Skeletal muscle cell (primary cell): ENCODE measurements around the gene CD8B.
"Not testable (repeated sequence)": the region's sequence is repeated elsewhere in the genome, so short reads cannot be mapped to it uniquely, and the experiment has no call there.

Source experiments
- DNase-seq: peaks from one replicate; pipeline ENCODE4 v3.0.0-alpha.2; 2010; ENCODE audit warnings: low read depth
- H3K4me3 ChIP-seq: 2 replicates; pipeline ENCODE4 v1.5.1; 2011; ENCODE audit warnings: low read depth, mild to moderate bottlenecking, control low read depth, low read length, moderate library complexity

The CD8B gene

DNA sequence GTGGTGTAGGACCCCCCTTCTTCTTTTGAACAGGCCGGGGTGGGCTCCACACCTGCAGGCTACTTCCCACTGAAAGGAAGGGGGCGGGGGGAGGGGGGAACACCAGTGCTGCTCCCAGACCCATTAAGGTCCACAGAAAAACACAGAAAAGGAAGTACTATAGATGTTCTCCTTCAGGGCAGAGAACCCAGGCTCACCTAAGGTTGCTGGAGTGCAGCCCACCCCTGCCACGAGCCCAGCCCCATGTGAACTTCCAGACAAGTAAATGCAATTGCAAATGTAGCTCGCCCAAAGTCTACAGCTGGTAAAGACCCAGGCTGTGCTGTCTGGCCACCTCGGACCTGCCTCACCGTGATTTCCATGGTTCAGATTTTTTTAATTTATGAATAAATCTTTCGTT, 24.0 kb downstream of the CD8B start:
- not testable (repeated sequence) for H3K4me3 ChIP-seq, DNase-seq

DNA sequence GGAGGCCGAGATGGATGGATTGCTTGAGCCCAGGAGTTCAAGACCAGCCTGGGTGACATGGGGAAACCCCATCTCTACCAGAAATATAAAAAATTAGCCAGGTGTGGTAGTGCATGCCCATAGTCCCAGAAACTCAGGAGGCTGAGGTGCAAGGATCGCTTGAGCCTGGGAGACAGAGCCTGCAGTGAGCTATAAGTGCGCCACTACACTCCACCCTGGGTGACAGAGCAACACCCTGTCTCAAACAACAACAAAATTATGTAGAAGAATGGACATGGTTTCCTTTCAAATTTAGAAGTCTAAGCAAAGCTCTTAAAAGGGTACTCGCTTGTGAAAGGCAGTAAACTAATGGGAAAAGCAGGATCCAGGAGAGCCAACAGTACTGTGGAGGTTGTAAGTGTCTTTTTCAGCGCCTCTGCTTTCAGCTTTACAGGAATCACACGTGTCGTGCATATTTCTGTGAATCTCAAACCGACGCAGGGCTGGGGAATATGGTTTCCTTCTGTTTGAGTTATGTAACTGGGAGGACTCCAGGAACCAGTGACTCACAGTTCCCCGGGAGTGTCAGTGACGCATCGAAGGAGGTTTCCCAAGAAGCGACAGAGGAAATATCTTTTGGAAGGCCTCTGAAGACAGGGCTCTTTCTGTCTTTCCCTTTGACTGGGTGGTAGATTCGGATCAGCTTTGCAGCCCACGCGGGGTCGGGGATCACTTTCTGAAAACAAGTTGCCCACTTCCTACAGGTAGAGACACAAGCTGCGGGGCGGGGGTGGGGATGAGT, 24.6 kb downstream of the CD8B start:
- peak; percentile 57 for DNase-seq
- not testable (repeated sequence) for H3K4me3 ChIP-seq

DNA sequence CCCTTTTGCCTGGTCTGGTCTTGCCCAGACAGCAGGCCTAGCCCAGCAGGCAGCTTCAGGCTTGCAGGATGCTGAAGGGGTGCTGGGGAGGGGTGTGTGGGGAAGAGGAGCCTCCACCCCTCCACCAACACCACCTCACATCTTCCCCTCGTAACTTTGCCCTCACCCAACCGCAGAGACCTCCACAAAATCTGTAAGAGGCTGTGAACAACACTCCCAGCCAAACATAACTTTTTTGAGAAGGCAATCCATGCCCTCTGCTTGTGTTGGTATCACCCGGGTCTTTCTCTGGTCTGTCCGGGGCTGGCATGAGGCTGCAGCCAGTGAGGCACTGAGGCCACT, 26.2 kb downstream of the CD8B start:
- not testable (repeated sequence) for H3K4me3 ChIP-seq, DNase-seq

GRCh38 chr2:86833315-86833714, 28.4 kb downstream of the CD8B start:
- H3K4me3 ChIP-seq: no peak overlapping the region
- DNase-seq: no peak

DNA sequence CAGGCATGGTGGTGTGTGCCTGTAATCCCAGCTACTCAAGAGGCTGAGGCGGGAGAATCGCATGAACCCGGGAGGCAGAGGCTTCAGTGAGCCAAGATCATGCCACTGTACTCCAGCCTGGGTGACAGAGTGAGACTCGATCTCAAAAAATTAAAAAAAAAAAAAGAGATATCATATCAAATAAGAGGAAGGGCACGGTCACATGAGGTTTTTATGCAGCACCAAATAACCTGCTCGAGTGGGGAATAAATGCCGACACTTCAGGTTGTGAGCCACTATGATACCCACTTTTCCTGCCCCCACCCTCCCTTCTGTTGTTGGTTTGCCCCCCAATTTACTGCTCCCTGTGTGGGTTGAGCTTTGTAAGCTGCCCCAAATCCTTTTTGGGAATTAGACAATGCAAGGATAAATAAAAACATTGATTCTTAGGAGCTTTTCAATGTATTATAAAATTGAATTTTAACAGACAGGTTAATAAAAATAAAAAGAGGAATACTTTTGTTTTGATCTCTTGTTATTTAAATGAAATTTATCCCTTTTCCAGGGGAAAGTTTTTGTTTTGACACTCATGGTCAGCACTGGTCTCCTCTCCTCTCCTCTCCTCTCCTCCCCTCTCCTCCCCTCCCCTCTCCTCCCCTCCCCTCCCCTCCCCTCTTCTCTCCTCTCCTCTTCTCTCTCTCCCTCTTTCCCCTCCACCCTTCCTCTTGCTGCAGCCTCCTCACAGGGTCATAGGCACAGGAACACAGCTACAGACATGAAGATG, 29.2 kb downstream of the CD8B start:
- DNase-seq: no peak
- no peak overlapping the region for H3K4me3 ChIP-seq

DNA sequence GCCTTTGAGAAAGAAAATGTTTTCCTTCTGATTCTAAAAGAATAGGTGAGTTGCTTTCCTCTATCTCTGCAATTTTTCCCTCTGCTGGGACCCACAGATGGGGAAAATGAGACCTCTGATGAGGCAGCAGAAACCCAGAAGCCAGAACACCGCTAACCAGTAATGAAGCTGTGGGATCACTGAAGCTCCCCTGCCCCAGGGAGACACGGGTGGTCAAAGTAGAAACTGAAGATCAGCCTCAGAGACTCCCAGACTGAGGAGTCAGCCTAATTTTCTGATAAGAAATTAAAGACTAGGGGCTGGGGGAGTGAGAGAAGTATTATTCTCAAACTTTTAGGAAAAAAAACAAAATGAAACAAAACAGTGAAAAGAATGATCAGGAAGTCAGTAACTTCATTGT, 30.1 kb downstream of the CD8B start:
- H3K4me3 ChIP-seq: no peak overlapping the region
- DNase-seq: no peak

- H3K4me3 ChIP-seq: no peak overlapping the region
- DNase-seq: no peak
Observed at GRCh38 chr2:86826951-86827350, 34.7 kb downstream of the CD8B start.

- no peak overlapping the region for H3K4me3 ChIP-seq
- DNase-seq: no peak
Observed at GRCh38 chr2:86825693-86826381, 35.8 kb downstream of the CD8B start.

DNA sequence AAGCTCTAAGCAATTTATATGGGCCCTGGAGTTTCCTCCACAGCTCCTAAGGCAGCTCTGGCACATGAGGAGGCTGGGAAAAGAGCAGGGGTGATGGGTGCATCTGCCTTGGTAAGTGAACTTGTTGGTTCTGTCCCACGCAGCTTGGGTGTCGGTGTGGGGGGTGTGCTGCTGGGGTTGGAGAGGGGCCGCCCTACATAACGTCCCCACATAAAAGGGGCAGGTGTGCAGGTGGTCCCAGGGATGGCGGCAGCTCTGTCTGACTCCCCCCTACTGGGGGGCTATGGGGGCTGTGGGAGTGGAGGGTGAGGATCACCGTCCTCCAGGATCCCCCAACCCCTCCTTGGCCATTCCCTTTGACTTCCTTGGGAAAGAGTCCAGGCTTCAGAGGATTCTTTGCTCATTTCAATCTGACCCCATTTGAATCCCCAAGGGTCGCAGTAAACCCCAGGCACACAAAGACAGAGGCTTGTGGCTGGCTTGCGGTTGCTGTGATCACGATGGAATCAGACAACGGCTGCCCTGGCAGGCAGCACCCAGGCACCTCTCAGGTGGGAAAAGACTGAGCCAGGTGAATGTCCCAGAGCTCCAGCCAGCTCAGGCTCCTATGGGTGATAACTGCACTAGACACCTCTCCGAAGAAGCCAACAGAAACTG, 36.5 kb downstream of the CD8B start:
- no peak for DNase-seq
- H3K4me3 ChIP-seq: no peak overlapping the region

DNA sequence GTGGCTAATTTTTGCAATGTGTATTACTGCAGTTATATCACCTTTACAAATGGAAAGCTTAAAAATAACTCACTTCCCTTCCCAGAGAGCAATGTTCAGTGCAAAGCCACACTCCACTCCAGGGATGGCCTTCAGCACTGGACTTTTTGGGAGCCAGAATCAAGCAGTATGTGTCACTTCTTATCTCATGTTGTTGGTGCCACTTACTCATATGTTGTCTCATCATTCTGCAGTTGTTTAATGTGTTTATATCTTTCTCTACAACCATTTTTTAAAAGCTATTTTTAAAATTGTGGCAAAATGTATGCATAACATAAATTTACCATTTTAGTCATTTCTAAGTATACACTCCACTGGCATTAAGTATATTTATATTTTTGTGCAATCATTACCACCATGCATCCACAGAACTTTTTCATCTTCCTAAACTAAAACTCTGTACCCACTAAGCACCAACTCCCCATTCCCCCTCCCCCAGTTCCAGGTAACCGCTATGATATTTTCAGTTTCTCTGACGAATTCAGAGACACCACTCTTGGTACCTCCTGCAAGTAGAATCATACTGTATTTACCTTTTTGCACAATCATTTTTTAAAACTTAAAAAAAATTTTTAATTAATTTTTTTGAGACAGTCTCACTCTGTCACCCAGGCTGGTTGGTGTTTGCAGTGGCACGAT, 38.9 kb downstream of the CD8B start:
- no peak overlapping the region for H3K4me3 ChIP-seq
- no peak for DNase-seq

- DNase-seq: no peak
- no peak overlapping the region for H3K4me3 ChIP-seq
Observed at GRCh38 chr2:86821842-86822241, 39.8 kb downstream of the CD8B start.

DNA sequence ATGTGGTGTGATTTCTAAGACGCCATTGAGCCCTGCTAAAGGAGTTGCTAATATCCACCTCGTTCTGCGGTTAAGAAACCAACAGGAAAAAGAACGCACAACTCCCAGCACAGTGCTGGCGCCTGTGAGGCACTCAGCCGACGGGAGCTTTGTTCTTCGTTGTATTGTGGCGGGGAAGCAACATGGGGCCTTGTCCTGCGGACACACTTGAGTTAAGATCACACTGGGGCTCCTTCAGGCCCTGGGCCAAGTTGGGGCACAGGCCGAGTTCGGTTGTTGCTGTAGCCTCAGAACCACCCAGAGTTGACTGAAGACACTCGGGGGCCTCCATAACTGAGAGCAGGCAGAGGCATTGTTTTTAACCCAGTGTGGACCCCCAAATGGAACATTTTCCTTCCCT, 40.4 kb downstream of the CD8B start:
- no peak for DNase-seq
- no peak overlapping the region for H3K4me3 ChIP-seq

- DNase-seq: no peak
- H3K4me3 ChIP-seq: no peak overlapping the region
Observed at GRCh38 chr2:86818957-86819356, 42.7 kb downstream of the CD8B start.

DNA sequence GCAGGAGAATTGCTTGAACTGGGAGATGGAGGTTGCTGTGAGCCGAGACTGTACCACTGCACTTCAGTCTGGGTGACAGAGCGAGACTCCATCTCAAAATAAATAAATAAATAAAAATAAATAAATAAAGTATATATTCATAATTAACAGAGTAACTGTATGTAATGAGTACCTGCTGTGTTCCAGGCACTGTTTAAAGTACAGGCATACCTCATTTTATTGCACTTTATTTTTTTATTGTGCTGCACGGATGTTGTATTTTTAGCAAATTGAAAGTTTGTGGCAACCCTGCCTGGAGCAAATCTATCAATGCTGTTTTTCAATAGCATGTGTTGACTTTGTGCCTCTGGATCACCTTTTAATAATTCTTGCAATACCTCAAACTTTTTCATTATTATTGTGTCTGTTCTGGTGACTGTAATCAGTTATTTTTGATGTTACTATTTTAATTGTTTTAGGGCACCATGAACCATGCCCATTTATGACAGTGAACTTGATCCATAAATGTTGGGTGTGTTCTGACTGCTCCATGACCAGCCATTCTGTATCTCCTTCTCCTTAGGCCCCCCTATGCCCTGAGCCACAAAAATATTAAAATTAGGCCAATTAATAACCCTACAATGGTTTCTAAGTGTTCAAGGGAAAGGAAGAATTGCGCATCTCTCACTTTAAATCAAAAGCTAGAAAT, 43.4 kb downstream of the CD8B start:
- DNase-seq: no peak
- no peak overlapping the region for H3K4me3 ChIP-seq

GRCh38 chr2:86815611-86816010, 46.1 kb downstream of the CD8B start:
- DNase-seq: no peak

DNA sequence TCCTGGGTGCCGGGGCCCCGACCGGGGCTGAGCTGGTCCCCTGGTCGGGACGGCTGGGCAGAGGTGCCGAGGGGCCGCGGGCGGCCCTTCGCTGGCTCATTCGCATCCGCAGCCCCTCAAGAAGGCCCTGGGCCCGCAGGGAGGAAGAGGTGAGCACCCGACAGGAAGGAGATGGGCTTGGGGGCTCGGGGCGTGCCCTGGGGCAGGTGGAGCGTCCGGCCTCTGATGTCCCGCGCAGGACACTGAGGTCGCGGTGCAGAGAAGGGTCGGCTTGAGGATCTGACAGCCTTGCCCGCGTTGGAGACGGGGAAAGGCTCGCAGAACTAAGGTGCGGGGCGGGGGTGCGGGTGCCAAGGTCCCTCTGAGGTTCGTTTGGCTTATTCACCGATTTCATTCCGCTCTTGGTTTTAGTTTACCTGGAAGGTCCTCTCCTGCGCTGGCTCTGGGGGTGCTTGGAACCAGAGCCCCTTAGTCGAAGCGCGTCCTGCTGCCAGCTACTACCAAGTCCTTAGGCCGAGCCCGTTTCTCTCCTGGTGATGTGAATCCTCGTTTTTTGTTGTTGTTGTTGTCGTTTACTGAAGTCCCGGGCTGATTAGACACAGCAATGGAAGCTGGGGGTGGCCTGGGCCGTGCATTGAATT, 52.1 kb downstream of the CD8B start:
- no peak overlapping the region for H3K4me3 ChIP-seq
- DNase-seq: no peak

More at GRCh38 chr2:86815611-86816010, 46.1 kb downstream of the CD8B start:
- H3K4me3 ChIP-seq: no peak overlapping the region

DNA sequence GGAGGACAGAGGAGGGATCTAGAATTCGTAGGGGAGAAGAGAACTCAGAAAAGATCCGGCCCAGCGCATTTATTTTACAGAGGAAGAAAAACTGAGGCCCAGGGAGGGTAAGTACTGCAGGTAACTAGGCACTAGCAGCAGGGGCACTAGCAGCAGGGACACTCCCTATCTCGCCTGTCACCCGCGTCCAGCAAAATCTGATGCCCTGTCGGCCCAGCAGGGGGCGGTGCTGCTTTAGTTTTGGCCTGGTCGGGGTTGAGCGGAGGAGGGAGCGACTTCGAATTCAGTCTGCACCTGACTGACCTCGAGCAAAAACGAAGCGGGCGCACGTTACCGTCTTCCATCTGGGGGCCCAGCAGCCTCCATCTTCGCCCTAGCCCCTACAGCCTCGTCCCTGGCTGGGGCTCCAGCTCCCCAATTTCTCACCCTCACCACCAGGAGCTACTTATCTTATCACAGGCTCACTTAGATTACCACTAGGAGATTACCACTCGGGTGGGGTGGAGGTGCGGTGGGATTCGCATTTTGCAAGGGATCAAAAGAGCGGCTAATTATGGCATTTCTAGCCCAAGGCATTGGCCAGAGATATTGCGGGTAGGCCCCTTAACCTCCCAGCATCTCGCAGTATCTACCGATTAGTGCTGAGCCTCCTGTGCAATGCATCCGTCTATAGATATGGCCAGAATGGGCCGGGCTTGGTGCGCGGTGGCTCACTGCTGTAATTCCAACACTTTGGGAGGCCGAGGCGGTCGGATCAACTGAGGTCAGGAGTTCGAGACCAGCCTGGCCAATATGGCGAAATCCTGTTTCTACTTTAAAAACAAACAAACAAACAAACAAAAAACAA, 53.1 kb downstream of the CD8B start:
- peak overlapping the region; percentile 53 for H3K4me3 ChIP-seq
- no peak for DNase-seq
